HepG2 (cell line): ENCODE measurements around the gene NHSL1. TPM values are rescaled to one million over a fixed set of nuclear protein-coding genes. Genes with fewer than 3 reads are reported as not detected.

Experiments used
- DNMT3B ChIP-seq: conservative IDR thresholded peaks from 2 replicates; pipeline ENCODE4 v1.6.1; 2016; ENCODE audit warnings: missing biosample characterization, control low read depth
- FOXC1 ChIP-seq: sonication (generic); formaldehyde crosslinking; IDR thresholded peaks from 2 replicates; pipeline ENCODE4 v1.8.0; 2022; ENCODE audit warnings: mild to moderate bottlenecking, missing genetic modification reagents, borderline replicate concordance
- GATA4 ChIP-seq: sonication (generic); IDR thresholded peaks from 2 replicates; pipeline ENCODE4 v1.6.1; 2016; ENCODE audit warnings: antibody characterized with exemption, low read depth, borderline replicate concordance
- MIER3 ChIP-seq: IDR thresholded peaks from 2 replicates; pipeline ENCODE4 v1.6.1; 2016; ENCODE audit warnings: missing compliant biosample characterization, borderline replicate concordance
- MTF1 ChIP-seq: sonication (generic); formaldehyde crosslinking; IDR thresholded peaks from 2 replicates; pipeline ENCODE4 v1.5.0; 2020; ENCODE audit warnings: missing genetic modification reagents
- NFRKB ChIP-seq: fragments of 450-650 bp; IDR thresholded peaks from 2 replicates; pipeline ENCODE4 v1.6.1; 2017
- NFYB ChIP-seq: sonication (generic); formaldehyde crosslinking; IDR thresholded peaks from 2 replicates; pipeline ENCODE4 v1.4.0; 2020; ENCODE audit warnings: missing genetic modification reagents
- PHF8 ChIP-seq: sonication (generic); formaldehyde crosslinking; IDR thresholded peaks from 2 replicates; pipeline ENCODE4 v1.5.0; 2020; ENCODE audit warnings: missing genetic modification reagents
- SMYD3 ChIP-seq: sonication (generic); formaldehyde crosslinking; IDR thresholded peaks from 2 replicates; pipeline ENCODE4 v1.8.1; 2023; ENCODE audit warnings: mild to moderate bottlenecking, missing genetic modification reagents
- TAF15 ChIP-seq: fragments of 200-400 bp; formaldehyde crosslinking; IDR thresholded peaks from one replicate; pipeline ENCODE4 v1.6.1; 2018; ENCODE audit warnings: mild to moderate bottlenecking, low read depth, low read length; ENCODE audit not compliant: poor library complexity, severe bottlenecking
- ZBTB42 ChIP-seq: sonication (generic); formaldehyde crosslinking; IDR thresholded peaks from 2 replicates; pipeline ENCODE4 v1.5.0; 2020; ENCODE audit warnings: mild to moderate bottlenecking, missing genetic modification reagents
- ZFP36L2 ChIP-seq: sonication (generic); formaldehyde crosslinking; IDR thresholded peaks from 2 replicates; pipeline ENCODE4 v1.4.0; 2020; ENCODE audit warnings: missing genetic modification reagents
- ZFY ChIP-seq: sonication (generic); formaldehyde crosslinking; IDR thresholded peaks from 2 replicates; pipeline ENCODE4 v1.4.0; 2020; ENCODE audit warnings: missing genetic modification reagents
- ZNF354B ChIP-seq: sonication (generic); formaldehyde crosslinking; IDR thresholded peaks from 2 replicates; pipeline ENCODE4 v1.8.0; 2022; ENCODE audit warnings: mild to moderate bottlenecking, missing genetic modification reagents
- ZNF468 ChIP-seq: sonication (generic); formaldehyde crosslinking; IDR thresholded peaks from 2 replicates; pipeline ENCODE4 v1.8.0; 2022; ENCODE audit warnings: mild to moderate bottlenecking, moderate library complexity, missing genetic modification reagents
- ZNF678 ChIP-seq: sonication (generic); formaldehyde crosslinking; IDR thresholded peaks from 2 replicates; pipeline ENCODE4 v1.4.0; 2020; ENCODE audit warnings: mild to moderate bottlenecking, missing genetic modification reagents
- ZNF720 ChIP-seq: sonication (generic); formaldehyde crosslinking; IDR thresholded peaks from 2 replicates; pipeline ENCODE4 v1.4.0; 2020; ENCODE audit warnings: missing genetic modification reagents
- ZNF782 ChIP-seq: sonication (generic); formaldehyde crosslinking; IDR thresholded peaks from 2 replicates; pipeline ENCODE4 v1.4.0; 2020; ENCODE audit warnings: missing genetic modification reagents, mild to moderate bottlenecking, borderline replicate concordance
- ZNF790 ChIP-seq: sonication (generic); formaldehyde crosslinking; IDR thresholded peaks from 2 replicates; pipeline ENCODE4 v1.8.0; 2022; ENCODE audit warnings: missing genetic modification reagents, mild to moderate bottlenecking, borderline replicate concordance
- polyA plus RNA-seq, 8 experiments: library from polyadenylated mRNA; depleted of rRNA in 3 of 8; stranded (reverse) in 7 of 8; unstranded in 1 of 8; fragments of >200 nt; fragmentation: Illumina TruSeq in 4 of 8; extraction: Trizol in 4 of 8; gene quantifications; 2 replicates each; pipeline versions ENCODE4 v1.2.1 to v1.2.3, GENCODE V29; 2011 to 2016; ENCODE audit warnings: low read depth in 4 of 8, missing spikeins in 1 of 8, mixed read lengths in 1 of 8; ENCODE audit not compliant: insufficient read depth in 1 of 8
- total RNA-seq, 5 experiments: library from RNA; depleted of rRNA; stranded (reverse); fragments of >200 nt; fragmentation: Illumina TruSeq; extraction: Trizol; gene quantifications; 2 replicates each; pipeline ENCODE4 v1.2.3, GENCODE V29; 2016; ENCODE audit warnings: low read depth in 1 of 5
- TF ChIP-seq, protein P1 (sequence below): sonication (generic); formaldehyde crosslinking; IDR thresholded peaks from 2 replicates; pipeline ENCODE4 v1.5.0; 2020; ENCODE audit warnings: missing genetic modification reagents
- TF ChIP-seq, protein P2 (sequence below): sonication (generic); formaldehyde crosslinking; IDR thresholded peaks from 2 replicates; pipeline ENCODE4 v1.4.0; 2020; ENCODE audit warnings: missing genetic modification reagents
- TF ChIP-seq, protein P3 (sequence below): sonication (generic); formaldehyde crosslinking; IDR thresholded peaks from 2 replicates; pipeline ENCODE4 v1.8.1; 2023; ENCODE audit warnings: missing genetic modification reagents, inconsistent platforms, borderline replicate concordance
- TF ChIP-seq, protein P4 (sequence below): sonication (generic); formaldehyde crosslinking; IDR thresholded peaks from 2 replicates; pipeline ENCODE4 v1.4.0; 2020; ENCODE audit warnings: missing genetic modification reagents

NHSL1 gene
- total and polyA plus RNA-seq, 2 of the 13 experiments (the other 11 are each of a cell fraction or from before 2014, with no cell fraction given), result 24.9 to 53.6 TPM

DNA sequence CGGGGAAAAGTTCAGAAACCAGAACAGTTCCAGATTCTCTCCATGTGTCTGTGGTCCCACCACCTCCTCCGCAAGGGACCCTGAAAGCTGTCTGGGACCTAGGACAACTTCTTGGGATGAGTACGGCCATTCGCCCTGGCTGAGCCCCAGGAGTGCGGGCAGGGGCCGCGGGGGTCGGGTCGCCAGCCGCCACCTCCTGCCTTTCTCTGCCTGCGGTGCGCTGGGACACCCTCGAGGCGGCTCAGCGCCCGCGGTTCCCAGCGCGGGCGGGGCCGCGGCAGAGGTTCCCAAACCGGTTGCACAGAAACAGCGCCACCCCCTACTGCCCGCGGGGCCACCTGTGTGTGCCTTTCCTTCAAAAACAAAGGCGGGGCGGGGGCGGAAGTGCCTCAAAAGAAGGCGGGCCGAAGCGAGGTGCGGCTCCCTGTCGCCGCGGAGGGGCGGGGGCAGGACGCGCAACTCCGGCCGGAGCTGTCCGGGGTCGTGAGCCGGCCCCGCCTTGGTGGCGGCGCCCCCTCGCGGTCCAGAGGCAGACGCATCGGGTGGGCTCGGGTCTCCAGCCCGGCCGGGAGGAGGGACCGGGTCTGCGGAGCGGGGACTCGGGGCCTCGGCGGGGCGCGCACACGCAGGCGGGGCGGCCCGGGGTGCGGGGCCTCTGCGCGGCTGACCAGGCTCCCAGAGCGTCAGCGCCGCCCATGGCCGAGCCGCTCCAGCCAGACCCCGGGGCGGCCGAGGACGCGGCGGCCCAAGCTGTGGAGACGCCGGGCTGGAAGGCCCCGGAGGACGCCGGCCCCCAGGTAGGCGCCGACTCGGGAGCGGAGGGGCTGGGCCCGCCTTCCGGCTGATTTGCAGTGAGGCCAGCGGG is 95.3 kb downstream of the NHSL1 start, which contains the start of gene HEBP2 (continued):
- TF ChIP-seq NFYB (CRISPR knock-in tag) (peak; percentile 22; the same call in 1 of the 2 replicates), NFRKB (no peak), ZNF782 (CRISPR knock-in tag) (peak; percentile 69), ZNF720 (CRISPR knock-in tag) (no peak), ZNF354B (CRISPR knock-in tag) (peak; percentile 68), PHF8 (CRISPR knock-in tag) (peak; percentile 79), MTF1 (CRISPR knock-in tag) (peak; percentile 46; the same call in 1 of the 2 replicates), ZNF790 (peak; percentile 55; the same call in 1 of the 2 replicates), MIER3 (CRISPR knock-in tag) (peak; percentile 91; the same call in 1 of the 2 replicates), FOXC1 (peak; percentile 19; the same call in 1 of the 2 replicates), TAF15 (peak; percentile 62), ZFP36L2 (no peak), ZFY (CRISPR knock-in tag) (peak; percentile 92), ZNF468 (no peak), ZBTB42 (peak; percentile 37; the same call in 1 of the 2 replicates), GATA4 (peak; percentile 30; the same call in 1 of the 2 replicates), DNMT3B (no peak), ZNF678 (CRISPR knock-in tag) (peak; percentile 78; the same call in 1 of the 2 replicates), SMYD3 (CRISPR knock-in tag) (peak; percentile 83)
- TF ChIP-seq, protein P1, sequence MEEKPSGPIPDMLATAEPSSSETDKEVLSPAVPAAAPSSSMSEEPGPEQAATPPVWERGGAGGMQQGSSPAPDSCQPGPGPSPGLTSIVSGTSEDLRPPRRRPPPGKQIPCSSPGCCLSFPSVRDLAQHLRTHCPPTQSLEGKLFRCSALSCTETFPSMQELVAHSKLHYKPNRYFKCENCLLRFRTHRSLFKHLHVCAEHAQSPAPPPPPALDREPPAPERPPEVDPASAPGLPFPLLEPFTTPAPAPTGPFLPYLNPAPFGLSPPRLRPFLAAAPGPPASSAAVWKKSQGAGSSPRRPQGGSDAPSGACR (CRISPR knock-in tag), result no peak; the same call in 1 of the 2 replicates
- TF ChIP-seq, protein P2, sequence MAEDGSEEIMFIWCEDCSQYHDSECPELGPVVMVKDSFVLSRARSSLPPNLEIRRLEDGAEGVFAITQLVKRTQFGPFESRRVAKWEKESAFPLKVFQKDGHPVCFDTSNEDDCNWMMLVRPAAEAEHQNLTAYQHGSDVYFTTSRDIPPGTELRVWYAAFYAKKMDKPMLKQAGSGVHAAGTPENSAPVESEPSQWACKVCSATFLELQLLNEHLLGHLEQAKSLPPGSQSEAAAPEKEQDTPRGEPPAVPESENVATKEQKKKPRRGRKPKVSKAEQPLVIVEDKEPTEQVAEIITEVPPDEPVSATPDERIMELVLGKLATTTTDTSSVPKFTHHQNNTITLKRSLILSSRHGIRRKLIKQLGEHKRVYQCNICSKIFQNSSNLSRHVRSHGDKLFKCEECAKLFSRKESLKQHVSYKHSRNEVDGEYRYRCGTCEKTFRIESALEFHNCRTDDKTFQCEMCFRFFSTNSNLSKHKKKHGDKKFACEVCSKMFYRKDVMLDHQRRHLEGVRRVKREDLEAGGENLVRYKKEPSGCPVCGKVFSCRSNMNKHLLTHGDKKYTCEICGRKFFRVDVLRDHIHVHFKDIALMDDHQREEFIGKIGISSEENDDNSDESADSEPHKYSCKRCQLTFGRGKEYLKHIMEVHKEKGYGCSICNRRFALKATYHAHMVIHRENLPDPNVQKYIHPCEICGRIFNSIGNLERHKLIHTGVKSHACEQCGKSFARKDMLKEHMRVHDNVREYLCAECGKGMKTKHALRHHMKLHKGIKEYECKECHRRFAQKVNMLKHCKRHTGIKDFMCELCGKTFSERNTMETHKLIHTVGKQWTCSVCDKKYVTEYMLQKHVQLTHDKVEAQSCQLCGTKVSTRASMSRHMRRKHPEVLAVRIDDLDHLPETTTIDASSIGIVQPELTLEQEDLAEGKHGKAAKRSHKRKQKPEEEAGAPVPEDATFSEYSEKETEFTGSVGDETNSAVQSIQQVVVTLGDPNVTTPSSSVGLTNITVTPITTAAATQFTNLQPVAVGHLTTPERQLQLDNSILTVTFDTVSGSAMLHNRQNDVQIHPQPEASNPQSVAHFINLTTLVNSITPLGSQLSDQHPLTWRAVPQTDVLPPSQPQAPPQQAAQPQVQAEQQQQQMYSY (CRISPR knock-in tag), result peak; percentile 62; the same call in 1 of the 2 replicates
- TF ChIP-seq, protein P3, sequence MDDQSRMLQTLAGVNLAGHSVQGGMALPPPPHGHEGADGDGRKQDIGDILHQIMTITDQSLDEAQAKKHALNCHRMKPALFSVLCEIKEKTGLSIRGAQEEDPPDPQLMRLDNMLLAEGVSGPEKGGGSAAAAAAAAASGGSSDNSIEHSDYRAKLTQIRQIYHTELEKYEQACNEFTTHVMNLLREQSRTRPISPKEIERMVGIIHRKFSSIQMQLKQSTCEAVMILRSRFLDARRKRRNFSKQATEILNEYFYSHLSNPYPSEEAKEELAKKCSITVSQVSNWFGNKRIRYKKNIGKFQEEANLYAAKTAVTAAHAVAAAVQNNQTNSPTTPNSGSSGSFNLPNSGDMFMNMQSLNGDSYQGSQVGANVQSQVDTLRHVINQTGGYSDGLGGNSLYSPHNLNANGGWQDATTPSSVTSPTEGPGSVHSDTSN, result no peak
- TF ChIP-seq, protein P4, sequence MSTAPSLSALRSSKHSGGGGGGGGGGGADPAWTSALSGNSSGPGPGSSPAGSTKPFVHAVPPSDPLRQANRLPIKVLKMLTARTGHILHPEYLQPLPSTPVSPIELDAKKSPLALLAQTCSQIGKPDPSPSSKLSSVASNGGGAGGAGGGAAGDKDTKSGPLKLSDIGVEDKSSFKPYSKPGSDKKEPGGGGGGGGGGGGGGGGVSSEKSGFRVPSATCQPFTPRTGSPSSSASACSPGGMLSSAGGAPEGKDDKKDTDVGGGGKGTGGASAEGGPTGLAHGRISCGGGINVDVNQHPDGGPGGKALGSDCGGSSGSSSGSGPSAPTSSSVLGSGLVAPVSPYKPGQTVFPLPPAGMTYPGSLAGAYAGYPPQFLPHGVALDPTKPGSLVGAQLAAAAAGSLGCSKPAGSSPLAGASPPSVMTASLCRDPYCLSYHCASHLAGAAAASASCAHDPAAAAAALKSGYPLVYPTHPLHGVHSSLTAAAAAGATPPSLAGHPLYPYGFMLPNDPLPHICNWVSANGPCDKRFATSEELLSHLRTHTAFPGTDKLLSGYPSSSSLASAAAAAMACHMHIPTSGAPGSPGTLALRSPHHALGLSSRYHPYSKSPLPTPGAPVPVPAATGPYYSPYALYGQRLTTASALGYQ (CRISPR knock-in tag), result peak; percentile 87
